ENCODE data around the gene WDR91. TPM values are rescaled to one million over a fixed set of nuclear protein-coding genes. Genes with fewer than 3 reads are reported as not detected.

WDR91 gene
- total RNA-seq, 1 experiment from 2014 or later = 9.1 TPM

Other genes with a start within 250 kb of the WDR91 start
- gene AGBL3, start 225.0 kb downstream of the WDR91 start, total RNA-seq (2014; rRNA removed; shearing (Covaris generic)) = 1.00 and 1.7 TPM in 2 replicates
- not detected in 2 replicates for gene TMEM140, start 63.5 kb downstream of the WDR91 start, total RNA-seq (2014; rRNA removed; shearing (Covaris generic))
- 36.2 and 41.1 TPM in 2 replicates for gene CYREN, start 40.8 kb downstream of the WDR91 start, total RNA-seq (2014; rRNA removed; shearing (Covaris generic))
- not detected in 2 replicates for gene STRA8, start 22.3 kb upstream of the WDR91 start, total RNA-seq (2014; rRNA removed; shearing (Covaris generic))